HG03039 (cell line): ENCODE data around the gene ERC1.
"Not testable (repeated sequence)": the region's sequence is repeated elsewhere in the genome, so short reads cannot be mapped to it uniquely, and the experiment has no call there.

Experiments
- ATAC-seq: cut with Tn5 transposase; IDR thresholded peaks from one replicate; pipeline ENCODE4 v1.9.1; 2021; ENCODE audit warnings: mild to moderate bottlenecking, moderate library complexity; ENCODE audit not compliant: unreplicated experiment

The ERC1 gene

DNA sequence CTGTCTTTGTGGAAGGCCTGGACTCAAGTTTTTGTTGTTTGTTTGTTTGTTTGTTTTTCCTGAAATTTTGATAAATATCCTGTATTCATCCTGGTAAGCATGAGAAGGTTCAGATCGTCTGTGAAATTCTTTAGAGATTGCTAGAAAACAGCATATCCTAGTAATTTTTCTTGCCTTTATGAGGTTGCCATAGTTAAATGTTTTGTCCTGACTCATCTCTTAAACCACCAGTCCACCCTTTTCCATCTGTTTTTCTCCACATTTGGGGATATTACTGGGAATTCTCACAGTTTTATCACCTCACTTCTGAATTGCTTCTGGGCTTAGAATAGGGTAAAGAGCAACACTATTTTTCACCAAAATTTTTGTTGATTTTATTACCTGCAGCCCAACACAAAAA, 355.1 kb downstream of the ERC1 start:
- ATAC-seq = no peak

DNA sequence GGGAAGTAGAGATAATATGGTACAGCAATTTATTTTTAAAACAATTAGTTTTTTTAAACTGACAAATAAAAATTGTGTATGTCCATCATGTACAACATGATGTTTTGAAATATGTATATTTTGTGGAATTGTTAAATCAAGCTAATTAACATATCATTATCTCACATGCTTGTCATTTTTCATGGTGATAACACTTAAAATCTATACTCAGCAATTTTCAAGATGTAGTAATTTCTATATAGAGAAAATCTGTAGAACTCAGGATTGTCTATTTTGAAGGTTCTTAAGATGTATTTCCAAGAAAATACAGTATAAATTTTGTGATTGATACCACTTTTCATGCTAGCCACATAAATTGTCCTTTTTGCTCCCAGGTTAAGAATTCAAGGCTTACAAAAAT, 356.3 kb downstream of the ERC1 start:
- no peak for ATAC-seq

DNA sequence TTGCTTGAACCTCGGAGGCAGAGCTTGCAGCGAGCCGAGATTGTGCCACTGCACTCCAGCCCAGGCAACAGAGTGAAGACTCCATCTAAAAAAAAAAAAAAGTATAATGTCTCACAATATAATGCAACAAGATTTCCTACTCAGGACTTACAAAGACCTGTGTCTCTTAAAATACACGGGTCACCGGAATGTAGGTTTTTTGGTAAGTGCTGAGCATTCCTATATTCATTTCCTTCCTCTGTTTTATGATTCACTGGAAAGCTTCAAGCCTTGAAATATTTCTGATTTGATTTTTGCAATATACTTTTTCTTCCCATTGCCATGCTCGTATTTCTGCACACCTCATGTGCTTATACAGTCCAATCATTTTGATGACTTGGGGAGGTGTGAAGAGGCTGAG, 357.6 kb downstream of the ERC1 start:
- no peak for ATAC-seq

DNA sequence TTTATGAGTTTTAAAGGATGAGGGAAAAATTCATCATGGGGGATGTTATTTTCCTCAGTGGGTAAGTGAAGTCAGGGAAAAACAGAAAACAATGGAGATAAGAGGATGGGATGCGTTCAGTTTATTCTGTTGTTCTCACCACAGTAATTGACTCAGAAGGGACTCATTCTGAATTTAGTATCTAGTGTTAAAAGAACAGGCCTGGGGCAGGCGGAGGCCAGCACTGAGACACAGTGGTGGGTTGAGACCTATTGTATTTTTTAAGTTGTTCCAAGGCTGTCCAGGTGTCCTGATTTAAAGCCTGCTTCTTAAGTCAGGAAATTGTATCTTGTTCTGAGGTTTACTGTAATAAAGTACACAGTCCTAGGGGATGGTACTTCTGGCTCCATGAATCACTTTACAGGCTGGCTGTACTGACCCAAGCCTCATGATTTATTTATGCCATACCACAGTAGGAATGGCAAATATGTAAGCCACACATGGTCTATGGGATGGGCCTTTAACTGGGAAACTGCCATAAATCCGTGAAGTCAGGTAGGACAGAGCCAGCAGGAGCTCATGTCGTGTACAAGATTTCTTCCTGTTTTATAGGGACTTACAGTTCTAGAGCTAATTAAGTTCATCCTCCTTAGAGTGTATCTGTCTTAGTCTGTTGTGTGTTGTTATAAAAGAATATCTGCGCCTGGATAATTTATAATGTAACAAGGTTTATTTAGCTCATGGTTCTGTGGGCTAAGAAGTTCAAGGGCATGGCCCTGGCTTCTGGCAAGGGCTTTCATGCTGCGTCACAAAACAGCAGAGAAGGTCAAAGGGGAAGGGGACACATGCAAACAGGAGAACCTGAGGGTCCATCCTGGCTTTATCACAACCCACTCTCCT, 359.3 kb downstream of the ERC1 start:
- no peak for ATAC-seq

DNA sequence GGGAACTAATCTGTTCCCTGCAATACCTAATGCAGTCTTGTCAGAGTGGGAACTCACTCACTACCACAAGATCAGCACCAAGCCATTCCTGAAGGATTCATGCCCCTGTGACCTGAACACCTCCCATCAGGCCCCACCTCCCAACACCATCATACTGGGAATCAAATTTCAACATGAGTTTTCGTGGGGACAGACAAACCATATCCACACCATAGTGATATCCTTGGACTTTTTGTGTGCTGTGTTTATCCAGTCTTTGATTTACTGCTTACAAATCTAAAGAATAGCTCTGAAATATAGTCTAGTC, 359.9 kb downstream of the ERC1 start:
- no peak for ATAC-seq

DNA sequence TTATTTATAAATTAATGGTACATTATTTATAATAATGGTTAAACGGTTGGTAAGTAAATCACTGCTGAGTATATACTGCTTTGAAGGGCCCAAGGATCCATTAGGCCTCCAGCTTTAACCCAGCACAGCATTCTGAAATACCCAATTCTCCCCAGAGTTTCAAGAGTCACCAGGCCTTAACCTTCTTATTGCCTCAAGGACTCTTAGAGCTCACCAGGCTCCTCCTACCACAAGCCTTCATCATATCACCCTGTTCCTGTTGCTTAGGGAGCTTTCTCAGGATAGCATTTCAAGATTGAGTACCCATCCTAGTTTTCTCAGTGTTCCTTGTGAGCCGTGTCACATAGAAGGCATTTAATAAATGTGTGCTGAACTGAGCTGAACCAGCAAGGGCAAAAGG, 360.9 kb downstream of the ERC1 start:
- no peak for ATAC-seq

DNA sequence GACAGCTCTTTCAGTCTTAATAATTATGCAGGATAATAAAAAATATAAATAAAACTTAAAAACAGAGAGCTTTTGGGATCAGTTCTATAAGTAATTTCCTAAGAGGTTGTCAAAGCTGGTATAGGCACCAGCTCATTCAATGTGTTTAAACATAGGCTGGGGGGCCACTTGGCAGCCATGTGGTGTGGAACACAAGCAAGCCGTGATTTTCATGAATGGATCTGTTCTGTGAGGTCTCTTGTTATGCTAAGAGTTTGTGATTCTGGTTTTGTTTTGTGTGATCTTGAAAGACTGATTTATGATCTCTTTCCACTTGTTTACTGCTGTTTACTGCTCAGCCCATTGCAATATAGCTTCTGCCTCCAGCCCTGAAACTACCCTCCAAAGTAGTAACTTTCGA, 362.4 kb downstream of the ERC1 start:
- no peak for ATAC-seq

DNA sequence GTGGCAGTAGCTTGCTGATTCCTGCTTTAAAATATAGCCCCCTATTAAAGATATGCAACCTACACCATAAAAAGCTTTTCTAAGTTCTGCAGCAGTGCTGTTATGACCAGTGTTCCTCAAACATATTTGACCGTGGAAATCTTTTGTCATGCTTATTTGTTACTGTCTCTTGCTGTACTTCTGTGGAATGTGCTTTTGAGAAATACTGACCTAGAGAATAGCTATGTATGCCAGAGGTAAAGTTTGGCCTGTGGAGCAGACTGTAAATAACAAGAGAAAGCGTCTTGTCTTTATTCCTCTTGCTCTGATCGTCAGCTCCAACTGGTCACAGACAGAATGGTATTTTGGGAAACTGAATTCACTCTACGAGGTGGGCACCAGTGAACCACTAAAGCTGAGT, 364.4 kb downstream of the ERC1 start:
- ATAC-seq = no peak

DNA sequence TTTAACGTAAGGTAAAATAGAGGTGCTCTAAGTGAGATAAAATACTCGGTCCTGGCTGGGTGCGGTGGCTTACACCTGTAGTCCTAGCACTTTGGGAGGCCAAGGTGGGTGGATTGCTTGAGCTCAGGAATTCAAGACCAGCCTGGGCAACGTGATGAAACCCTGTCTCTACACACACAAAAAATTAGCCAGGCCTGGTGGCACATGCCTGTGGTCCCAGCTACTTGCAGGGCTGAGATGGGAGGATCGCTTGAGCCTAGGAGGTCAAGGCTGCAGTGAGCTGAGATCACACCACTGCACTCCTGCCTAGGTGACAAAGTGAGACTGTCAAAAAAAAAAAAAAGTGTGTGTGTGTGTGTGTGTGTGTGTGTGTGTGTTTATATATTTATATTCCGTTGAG, 364.8 kb downstream of the ERC1 start:
- ATAC-seq = not testable (repeated sequence)

DNA sequence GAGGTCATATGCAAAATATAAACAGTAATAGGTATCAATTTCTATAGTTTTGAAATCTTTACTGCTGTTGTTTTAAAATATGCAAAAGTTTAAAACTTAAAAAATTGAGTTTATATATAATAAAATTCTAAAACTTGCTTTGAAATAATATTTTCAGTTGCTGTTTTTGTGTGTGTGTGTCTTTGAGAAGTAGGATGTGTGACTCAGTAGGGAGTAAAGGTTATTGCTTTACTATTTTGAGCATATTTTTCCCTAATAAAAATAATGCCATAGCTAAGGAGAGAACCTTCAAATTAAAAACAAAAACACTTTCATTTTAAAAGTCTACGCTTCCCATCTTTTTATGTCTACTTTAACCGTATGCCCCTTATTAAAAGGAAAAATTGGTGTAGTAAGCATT, 365.3 kb downstream of the ERC1 start:
- ATAC-seq = no peak

DNA sequence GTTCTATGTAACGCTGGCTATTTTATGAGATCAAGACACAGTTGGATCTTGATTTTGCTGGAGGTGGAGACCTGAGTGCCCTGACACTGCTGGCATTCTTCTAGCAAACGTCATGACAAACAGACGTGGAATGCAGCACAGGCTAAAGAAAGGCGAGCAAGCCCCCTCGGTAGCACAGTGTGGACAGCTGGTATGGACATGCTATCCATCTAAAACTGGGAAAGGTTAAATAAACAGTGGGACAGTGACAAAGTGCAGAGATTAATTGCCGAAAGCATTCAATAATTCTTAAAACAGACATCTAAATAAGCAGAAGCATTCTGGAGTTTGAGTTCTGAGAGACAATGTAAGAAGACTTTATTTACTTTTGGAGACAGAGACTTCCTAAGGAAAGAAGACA, 366.1 kb downstream of the ERC1 start:
- ATAC-seq = no peak

DNA sequence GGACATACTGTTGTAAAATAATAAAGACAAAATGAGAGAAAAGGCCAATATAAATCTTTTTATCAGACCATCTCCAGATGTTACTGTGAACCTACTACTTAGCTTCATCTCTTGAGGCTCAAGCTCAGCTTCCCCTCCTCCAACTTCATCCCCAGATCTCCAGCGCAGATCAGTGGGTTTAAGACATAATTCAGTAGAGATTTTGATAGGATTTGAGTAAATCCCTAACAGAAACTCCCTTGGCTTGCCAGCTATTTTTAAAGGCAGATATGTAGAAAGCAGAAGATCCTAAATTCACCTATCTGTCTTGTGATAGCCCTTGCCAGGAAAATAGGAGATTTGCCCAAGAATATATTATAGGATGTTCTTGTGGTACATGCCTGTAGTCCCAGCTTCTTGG, 366.7 kb downstream of the ERC1 start:
- ATAC-seq = no peak

DNA sequence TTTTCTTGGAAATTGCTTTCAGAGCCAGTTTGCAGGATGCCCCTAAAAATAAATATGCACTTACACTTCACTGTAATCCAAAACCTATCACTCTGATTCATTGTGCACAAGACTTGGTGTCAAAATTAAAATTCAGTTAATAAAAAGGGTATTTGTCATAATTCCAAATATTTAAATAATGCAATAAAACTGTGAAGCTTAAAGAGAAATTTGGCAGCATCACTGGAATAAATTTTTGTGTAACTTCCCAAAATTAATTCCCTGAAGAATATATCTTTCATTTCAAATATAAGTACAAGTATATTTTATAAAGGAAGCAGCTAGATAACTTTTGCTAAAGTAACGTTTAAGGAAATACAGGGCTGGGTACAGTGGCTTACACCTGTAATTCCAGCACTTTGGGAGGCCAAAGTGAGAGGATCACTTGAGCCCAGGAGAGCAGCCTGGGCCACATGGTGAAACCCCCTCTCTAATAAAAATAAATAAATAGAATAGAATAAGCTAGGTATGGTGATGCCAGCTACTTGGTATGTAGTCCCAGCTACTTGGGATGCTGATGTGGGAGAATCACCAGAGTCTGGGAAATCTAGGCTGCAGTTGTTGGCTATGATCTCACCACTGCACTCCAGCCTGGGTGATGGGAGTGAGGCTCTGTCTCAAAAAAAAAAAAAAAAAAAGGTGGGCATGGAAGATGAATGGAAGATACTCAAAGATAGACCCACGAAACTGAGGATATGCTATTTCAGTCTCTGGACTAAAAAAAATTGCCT, 369.6 kb downstream of the ERC1 start:
- no peak for ATAC-seq

DNA sequence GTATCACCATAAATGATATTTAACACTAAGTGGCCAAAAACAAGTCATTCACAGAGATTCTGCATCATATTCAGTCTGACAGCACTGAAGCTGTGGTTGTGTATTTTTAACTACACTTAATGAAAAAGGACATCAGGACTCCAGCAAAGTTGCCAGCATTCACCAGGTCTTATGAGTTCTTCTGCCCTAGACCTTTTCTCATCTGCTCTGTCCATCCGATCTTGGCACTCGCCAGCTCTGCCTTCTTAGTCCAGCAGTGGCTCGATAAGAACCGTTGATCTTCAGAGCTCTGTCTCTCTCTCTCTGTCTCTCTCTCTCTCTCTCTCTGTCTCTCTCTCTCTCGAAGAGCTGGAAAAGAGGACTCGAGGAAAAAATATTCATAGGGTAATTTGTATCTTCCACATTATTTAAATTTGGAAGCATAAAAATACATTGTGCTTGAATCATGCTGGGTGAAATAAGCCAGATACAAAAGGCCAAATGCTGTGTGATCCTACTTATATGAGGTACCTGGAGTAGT, 371.2 kb downstream of the ERC1 start:
- no peak for ATAC-seq

DNA sequence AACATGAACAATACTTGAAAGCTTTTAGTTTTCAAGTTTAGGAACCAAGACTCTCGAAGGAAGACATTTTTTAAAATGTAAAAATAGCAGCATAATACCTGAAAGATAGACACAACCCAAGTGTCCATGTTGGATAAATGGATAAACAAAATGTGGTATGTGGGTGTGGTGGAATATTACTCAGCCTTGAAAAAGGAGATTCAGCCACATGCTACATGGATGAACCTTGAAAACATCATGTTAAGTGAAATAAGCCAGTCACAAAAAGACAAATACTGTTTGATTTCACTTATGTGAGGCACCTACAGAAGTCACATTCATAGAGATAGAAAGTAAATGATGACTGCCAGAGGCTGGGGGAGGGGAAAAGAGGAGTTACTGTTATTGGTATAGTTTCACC, 374.7 kb downstream of the ERC1 start:
- ATAC-seq = no peak

DNA sequence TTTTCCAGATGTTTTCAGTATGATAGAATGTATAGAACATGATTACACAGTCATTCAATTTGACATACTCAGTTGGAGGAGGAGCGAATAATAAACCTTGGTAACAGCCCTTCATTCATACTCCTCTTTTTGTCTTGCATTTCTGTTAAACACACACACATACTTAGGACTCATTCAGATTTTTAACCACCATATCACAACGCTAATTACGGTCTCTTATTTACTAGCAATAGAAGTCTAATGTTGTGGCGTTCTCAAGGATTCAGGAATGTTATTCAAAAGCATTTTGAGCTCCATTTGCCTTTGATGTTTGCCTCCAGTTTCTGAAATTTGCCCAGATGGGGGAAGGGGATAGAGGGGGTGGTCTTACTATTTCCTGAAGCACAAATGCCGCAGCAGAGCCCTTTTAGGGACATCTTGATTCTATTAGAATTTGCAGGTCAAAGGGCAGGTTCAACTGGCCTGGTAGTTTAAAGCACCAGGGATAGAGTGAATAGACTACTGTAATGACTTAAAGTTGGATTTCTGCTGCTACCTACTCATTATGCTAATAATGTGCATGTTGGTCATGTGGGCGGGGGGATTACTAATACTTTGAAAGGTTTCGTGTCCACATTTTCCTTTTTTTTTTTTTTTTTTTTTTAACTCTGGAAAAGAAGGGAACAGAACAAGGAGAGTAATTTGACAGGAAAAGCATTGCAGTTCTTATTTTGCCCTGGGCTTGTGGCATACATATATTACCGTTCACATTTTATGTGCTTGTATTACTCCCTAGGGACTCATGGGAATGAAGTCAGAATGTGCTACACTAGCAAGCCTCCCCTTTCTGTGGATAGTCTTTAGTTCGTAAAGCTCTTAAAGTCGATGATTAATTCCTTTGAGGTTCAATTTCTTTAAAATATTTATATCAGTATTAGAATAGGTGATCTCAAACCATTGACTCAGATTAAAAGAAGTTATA, 376.6 kb downstream of the ERC1 start:
- ATAC-seq = no peak

DNA sequence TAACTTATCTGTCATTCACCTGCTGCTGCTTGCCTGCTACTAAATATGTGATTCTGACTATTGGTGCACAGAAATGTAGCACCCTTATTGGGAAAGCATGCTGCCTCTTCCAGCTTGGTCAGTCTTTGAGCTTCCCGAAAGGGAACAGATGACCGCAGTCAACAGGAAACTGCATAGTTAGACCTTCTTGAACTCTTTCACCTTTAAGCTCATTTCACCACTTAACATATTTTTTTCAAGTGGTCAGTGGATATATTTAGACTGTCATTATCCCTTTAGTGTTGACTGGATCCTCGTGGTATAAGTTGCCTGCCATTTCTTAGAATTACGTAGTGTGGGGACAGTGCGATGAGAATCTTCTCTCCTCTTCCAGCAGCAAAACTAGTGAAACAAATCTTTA, 378.4 kb downstream of the ERC1 start:
- ATAC-seq = no peak

DNA sequence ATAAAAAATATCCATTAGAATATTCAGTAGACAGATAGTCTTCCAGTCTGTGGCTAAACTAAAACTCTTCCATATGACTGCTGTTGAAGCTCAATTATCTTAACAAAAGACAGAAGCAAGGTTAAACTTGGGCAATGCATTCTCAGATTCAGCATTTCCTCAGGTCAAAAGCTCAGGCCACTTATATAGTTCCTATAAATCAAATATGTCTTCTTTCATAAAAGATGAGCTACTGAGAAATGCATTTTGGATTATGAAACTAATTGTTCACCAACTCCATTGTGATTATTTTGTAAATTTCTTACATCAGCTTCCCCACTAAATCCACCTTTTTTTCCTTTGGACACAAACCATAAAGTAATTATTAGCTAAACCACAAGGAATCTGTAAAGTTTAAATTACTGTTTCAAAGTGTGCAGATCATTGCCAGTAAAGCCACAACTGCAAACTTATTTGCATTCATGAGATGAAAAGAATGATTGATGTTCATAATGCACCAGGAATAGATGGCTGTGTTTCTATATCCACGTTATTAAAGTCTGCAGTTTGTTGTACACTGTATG, 379.0 kb downstream of the ERC1 start:
- no peak for ATAC-seq

DNA sequence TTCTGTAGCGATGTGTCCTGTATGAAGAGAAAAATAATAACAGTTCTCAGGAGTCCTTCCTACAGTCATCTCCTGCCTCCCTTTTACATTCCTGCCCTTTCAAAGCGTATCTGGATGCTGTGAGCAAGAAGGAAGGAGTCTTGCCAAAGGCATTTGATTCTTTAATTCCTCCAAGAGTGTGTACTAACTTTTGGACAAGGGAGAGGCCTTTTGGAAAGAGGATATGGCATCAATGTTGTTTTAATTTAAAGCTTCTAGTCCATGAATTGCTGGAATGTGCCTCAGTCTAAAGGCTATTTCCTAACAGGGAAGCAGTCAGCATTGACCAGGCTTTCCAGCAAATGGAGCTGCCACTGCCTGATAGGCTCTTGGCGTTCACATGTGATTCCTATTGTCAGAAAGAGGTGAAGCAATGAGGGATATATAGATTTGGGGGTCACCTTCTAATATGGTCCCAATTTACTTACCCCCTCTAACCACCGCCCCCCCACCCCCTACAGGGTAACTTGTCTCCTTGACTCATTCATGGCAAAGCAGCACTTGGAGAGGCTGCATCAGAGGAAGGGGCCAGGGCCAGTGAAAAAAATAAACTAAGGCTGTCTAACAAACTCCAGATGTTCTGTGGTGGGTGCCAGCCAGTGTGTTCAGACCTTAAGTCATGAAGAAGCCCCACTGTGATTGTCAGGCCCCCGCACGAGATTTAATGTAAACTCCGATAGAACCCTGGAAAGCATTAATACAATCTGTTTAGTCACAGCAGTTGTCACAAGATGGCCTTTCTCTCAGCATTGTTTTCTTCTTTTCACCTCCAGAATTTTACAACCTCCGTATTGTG, 383.1 kb downstream of the ERC1 start:
- ATAC-seq = no peak

DNA sequence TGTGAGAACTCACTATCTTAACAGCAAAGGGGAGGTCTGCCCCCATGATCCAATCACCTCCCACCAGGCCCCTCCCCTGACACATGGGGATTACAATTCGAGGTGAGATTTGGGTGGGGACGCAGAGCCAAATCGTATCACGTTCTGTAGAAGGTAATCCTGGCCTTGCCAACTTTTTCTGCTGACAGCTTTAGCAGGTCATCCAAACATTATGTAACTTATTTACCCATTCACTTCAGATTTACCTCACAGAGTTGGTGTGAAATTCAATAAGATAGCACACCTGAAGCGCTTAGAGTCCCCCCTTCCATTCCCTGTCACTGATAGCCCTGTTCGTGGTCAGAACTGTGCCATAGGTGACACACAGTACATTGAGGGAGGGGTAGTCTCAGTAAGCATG, 384.3 kb downstream of the ERC1 start:
- ATAC-seq = no peak
